ENCODE data around the gene COL4A2. TPM values are rescaled to one million over a fixed set of nuclear protein-coding genes. Genes with fewer than 3 reads are reported as not detected.

The COL4A2 gene
- total RNA-seq, 6 experiments from 2014 or later = 8.4 to 65.8 (median 42.5) TPM

GRCh38 chr13:110359840-110360301 is 52.8 kb downstream of the COL4A2 start:
- Histone ChIP-seq H3K36me3 (no peaks in the 10 kb centered on the region), H3K4me1 (no peaks in the 10 kb centered on the region), H3K9me3 (no peaks in the 10 kb centered on the region), H3K4me3 (no peak overlapping the region), H3K27me3 (no peaks in the 10 kb centered on the region), H3K27ac (no peak overlapping the region)
- 79% methylated on average over 7 of the region's 7 CpGs for WGBS (ENCODE audit: insufficient coverage, low coverage, low lambda C conversion rate, missing lambda C conversion rate)
- TF ChIP-seq CTCF (IDR thresholded peaks at IDR 0.05) (no peak), POLR2A (IDR thresholded peaks at IDR 0.05) (no peak)
- intact Hi-C loops (cut with DNase I) = no loop called here
- DNase-seq = no peak
- no peak for ATAC-seq

- H3K9me3 ChIP-seq = no peaks in the 10 kb centered on the region
- H3K4me1 ChIP-seq = no peaks in the 10 kb centered on the region
- no peaks in the 10 kb centered on the region for H3K27me3 ChIP-seq
- intact Hi-C loops (cut with DNase I) = no loop called here
- ATAC-seq = no peak
- TF ChIP-seq CTCF (IDR thresholded peaks at IDR 0.05) (no peak), POLR2A (IDR thresholded peaks at IDR 0.05) (no peak)
- 39% methylated on average over 4 of the region's 11 CpGs for WGBS (ENCODE audit: insufficient coverage, low coverage, low lambda C conversion rate, missing lambda C conversion rate)
- H3K4me3 ChIP-seq = no peak overlapping the region
- no peaks in the 10 kb centered on the region for H3K36me3 ChIP-seq
- no peak for DNase-seq
- H3K27ac ChIP-seq = no peak overlapping the region
These were observed 53.5 kb downstream of the COL4A2 start for GRCh38 chr13:110360598-110360997.

GRCh38 chr13:110361365-110361911 is 54.4 kb downstream of the COL4A2 start:
- H3K27ac ChIP-seq = peak overlapping the region; percentile 5 to 47 (median 26)
- H3K27me3 ChIP-seq = no peaks in the 10 kb centered on the region
- H3K4me3 ChIP-seq = no peak overlapping the region
- ATAC-seq = peak; percentile 35 to 60 (median 54)
- H3K36me3 ChIP-seq = no peaks in the 10 kb centered on the region
- intact Hi-C loops (cut with DNase I) = no loop called here
- DNase-seq = no peak
- no peak for TF ChIP-seq CTCF (IDR thresholded peaks at IDR 0.05)
- TF ChIP-seq POLR2A (IDR thresholded peaks at IDR 0.05) = no peak
- H3K9me3 ChIP-seq = no peaks in the 10 kb centered on the region
- no peaks in the 10 kb centered on the region for H3K4me1 ChIP-seq
- WGBS (ENCODE audit: insufficient coverage, low coverage, low lambda C conversion rate, missing lambda C conversion rate) = 65% methylated on average over 6 of the region's 10 CpGs

- Histone ChIP-seq H3K9me3 (no peaks in the 10 kb centered on the region), H3K36me3 (no peaks in the 10 kb centered on the region), H3K27me3 (no peaks in the 10 kb centered on the region), H3K27ac (peak overlapping the region in 1 of 3 donors; percentile 10), H3K4me1 (no peaks in the 10 kb centered on the region), H3K4me3 (no peak overlapping the region)
- 77% methylated on average over 8 of the region's 8 CpGs for WGBS (ENCODE audit: insufficient coverage, low coverage, low lambda C conversion rate, missing lambda C conversion rate)
- no peak for DNase-seq
- no peak for TF ChIP-seq POLR2A (IDR thresholded peaks at IDR 0.05)
- no peak for TF ChIP-seq CTCF (IDR thresholded peaks at IDR 0.05)
- ATAC-seq = no peak
- intact Hi-C loops (cut with DNase I) = no loop called here
These were observed 55.9 kb downstream of the COL4A2 start for GRCh38 chr13:110363010-110363409.

Data from right lobe of liver (tissue), 6 donors.